ENCODE data around the gene CLCN7. TPM values are rescaled to one million over a fixed set of nuclear protein-coding genes. Genes with fewer than 3 reads are reported as not detected.

Gene CLCN7
- total RNA-seq, 6 donors from 2014 or later, result 78.0 to 463 (median 147) TPM

GRCh38 chr16:1433263-1433560 is 41.6 kb downstream of the CLCN7 start:
- Histone ChIP-seq H3K4me1 (peaks cover 0 to 7% (median 2%) of the 10 kb centered on the region in 4 donors), H3K27me3 (peaks cover 0 to 5% (median 0%) of the 10 kb centered on the region in 4 donors), H3K4me3 (peak overlapping the region in 2 of 4 donors; percentile 23 to 42), H3K9me3 (no peaks in the 10 kb centered on the region), H3K36me3 (no peaks in the 10 kb centered on the region), H3K27ac (no peak overlapping the region)
- 80% methylated on average over 2 of the region's 14 CpGs; no CpG with 5 or more reads in 1 of the 2 donors for WGBS, 2 donors
- no peak for TF ChIP-seq CTCF (IDR thresholded peaks at IDR 0.05)
- TF ChIP-seq EP300 (IDR thresholded peaks at IDR 0.05), result no peak
- no peak for TF ChIP-seq POLR2AphosphoS5 (IDR thresholded peaks at IDR 0.05)
- no peak for TF ChIP-seq POLR2A (IDR thresholded peaks at IDR 0.05)
- peak in 1 of 2 donors; percentile 72 for DNase-seq
- ATAC-seq (ENCODE audit: low FRiP score in 2 of 2), result no peak

GRCh38 chr16:1432388-1433262 is 42.2 kb downstream of the CLCN7 start:
- Histone ChIP-seq H3K27me3 (peaks cover 0 to 5% (median 0%) of the 10 kb centered on the region in 4 donors), H3K27ac (peak overlapping the region in 3 of 4 donors; percentile 24 to 50 (median 26)), H3K4me3 (peak overlapping the region in 3 of 4 donors; percentile 23 to 42 (median 24)), H3K9me3 (no peaks in the 10 kb centered on the region), H3K36me3 (no peaks in the 10 kb centered on the region), H3K4me1 (peaks cover 0 to 8% (median 2%) of the 10 kb centered on the region in 4 donors)
- 71 to 78% methylated on average over 23 to 47 of the region's 63 CpGs for WGBS, 2 donors
- no peak for TF ChIP-seq EP300 (IDR thresholded peaks at IDR 0.05)
- peak in 1 of 2 donors; percentile 79 for DNase-seq
- ATAC-seq (ENCODE audit: low FRiP score in 2 of 2), result no peak

DNA sequence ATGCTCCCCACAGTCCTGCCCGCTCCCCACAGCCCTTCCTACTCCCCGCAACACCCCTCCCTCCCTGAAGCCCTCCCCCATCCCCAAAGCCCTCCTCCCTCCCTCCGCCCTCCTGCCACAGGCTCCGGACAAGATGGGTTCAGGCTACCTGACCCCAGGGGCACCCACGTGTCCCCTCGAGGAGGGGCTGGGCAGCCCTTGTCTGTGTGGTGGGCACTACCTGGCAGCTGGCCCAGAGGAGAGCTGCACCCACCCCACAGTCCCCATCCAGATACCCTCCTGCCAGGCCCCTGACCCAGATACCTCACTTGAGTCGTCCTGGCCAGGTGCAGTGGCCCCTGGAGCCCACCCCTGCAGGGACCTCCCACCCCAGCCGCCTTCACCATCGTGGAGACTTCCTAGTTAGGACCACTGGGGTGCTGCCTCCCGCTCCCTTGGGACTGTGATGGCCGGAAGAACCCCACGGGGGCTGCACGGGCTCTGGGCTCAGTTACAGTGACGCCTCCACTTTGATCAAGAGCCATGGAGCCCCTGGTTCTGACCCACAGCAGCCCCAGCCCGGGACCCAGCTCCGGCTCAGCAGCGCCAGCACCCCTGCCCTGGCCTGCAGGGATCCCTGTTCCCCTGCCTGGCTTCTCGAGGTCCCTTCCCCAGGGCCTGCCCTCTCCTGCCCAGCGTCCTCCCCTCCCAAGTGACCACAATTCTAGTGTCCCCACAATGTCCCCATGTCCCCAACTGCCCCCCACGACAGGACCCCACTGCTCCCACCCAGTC is 43.1 kb downstream of the CLCN7 start:
- Histone ChIP-seq H3K27me3 (peaks cover 0 to 5% (median 0%) of the 10 kb centered on the region in 4 donors), H3K4me1 (peaks cover 0 to 8% (median 2%) of the 10 kb centered on the region in 4 donors), H3K9me3 (no peaks in the 10 kb centered on the region), H3K4me3 (peak overlapping the region in 3 of 4 donors; percentile 23 to 42 (median 24)), H3K27ac (peak overlapping the region in 2 of 4 donors; percentile 24 to 26), H3K36me3 (no peaks in the 10 kb centered on the region)
- 66 to 68% methylated on average over 2 to 15 of the region's 20 CpGs for WGBS, 2 donors
- no peak for TF ChIP-seq CTCF (IDR thresholded peaks at IDR 0.05)
- DNase-seq (peak in 1 of 2 donors; percentile 72), ATAC-seq (ENCODE audit: low FRiP score in 2 of 2) (no peak)

DNA sequence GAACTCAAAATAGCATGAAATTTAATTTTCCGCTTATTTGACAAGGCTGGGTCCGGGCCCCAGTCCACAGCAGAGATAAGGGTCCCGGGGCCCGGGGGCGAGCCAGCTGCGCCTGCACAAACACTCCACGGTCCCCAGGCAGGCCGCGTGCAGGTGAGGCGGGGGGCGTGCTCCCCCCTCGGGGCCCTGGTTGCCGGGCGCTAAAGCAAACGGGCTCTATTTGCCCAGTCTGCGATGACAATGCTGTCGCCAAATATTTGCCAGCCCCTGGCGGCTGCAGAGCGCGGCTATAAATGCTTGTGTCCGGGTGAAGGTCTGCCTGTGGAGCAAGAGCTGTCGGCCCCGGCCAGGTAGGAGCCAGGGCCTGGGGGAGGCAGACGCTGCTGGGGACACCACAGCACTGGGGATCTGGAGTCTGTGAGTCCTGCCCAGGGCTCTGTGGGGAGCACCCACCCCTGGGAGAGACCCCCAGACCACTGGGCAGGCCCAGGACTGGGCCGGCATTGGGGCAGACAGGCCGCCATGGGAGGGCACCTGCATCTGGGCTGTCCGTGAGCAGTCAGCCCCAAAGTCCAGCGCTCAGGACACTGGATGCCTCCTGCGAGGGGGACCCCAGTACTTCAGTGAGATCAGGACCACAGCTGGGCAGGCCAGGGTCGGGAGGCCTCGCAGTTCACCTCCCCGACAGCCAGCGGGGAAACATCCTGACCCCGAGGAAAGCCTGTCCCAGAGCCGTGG is 43.9 kb downstream of the CLCN7 start, which contains the start of gene PERCC1:
Gene PERCC1 (plus strand): TSS at position 320 of the 738 bp plus-strand sequence. CDS start 1,516 bp downstream, outside the sequence.
- H3K27me3 ChIP-seq, result peaks cover 0 to 5% (median 0%) of the 10 kb centered on the region in 4 donors
- H3K4me3 ChIP-seq, result peak within 1 kb of the TSS in 1 of 4 donors; percentile 42
- 50 to 59% methylated on average over 17 to 27 of the region's 35 CpGs for WGBS, 2 donors
- peaks cover 0 to 8% (median 2%) of the 10 kb centered on the region in 4 donors for H3K4me1 ChIP-seq
- peak in 1 of 2 donors; percentile 80 for DNase-seq
- ATAC-seq (ENCODE audit: low FRiP score in 2 of 2), result no peak
- H3K36me3 ChIP-seq, result no peaks in the 10 kb centered on the region
- no peak for TF ChIP-seq EP300 (IDR thresholded peaks at IDR 0.05)
- TF ChIP-seq CTCF (IDR thresholded peaks at IDR 0.05), result no peak
- TF ChIP-seq POLR2A (IDR thresholded peaks at IDR 0.05), result no peak
- no peak for TF ChIP-seq POLR2AphosphoS5 (IDR thresholded peaks at IDR 0.05)
- no peak within 1 kb of the TSS for H3K27ac ChIP-seq
- no peaks in the 10 kb centered on the region for H3K9me3 ChIP-seq

Measured in upper lobe of left lung (tissue), 6 donors.